ENCODE data around the gene SLC39A1. TPM values are rescaled to one million over a fixed set of nuclear protein-coding genes. Genes with fewer than 3 reads are reported as not detected.
A peak's percentile ranks its signal among the peaks of the same experiment; 100 is the strongest.

The SLC39A1 gene
- total RNA-seq, 4 donors from 2014 or later = 37.1 to 63.2 (median 47.9) TPM

GRCh38 chr1:153951801-153952200 lies 11.5 kb downstream of the SLC39A1 start:
- intact Hi-C loops (cut with DNase I; ENCODE audit: low total_unique reads) = no loop called here
- ATAC-seq = no peak
- H3K4me1 ChIP-seq = peaks cover 24 to 26% of the 10 kb centered on the region in 2 donors
- H3K4me3 ChIP-seq = no peak overlapping the region
- H3K9me3 ChIP-seq = no peaks in the 10 kb centered on the region
- no peak for DNase-seq
- in situ Hi-C loops (cut with MboI; ENCODE audit: low sequenced_read_pairs in 4 of 4) = no loop called here
- H3K27ac ChIP-seq = no peak overlapping the region
- TF ChIP-seq POLR2A (IDR thresholded peaks at IDR 0.05) (no peak), CTCF (IDR thresholded peaks at IDR 0.05 in 4 of 5, conservative IDR thresholded peaks at IDR 0.05 in 1 of 5) (no peak)
- peaks cover 0 to 60% of the 10 kb centered on the region in 2 donors for H3K36me3 ChIP-seq
- no peaks in the 10 kb centered on the region for H3K27me3 ChIP-seq

GRCh38 chr1:153951183-153951582 lies 12.2 kb downstream of the SLC39A1 start:
- TF ChIP-seq CTCF (IDR thresholded peaks at IDR 0.05 in 4 of 5, conservative IDR thresholded peaks at IDR 0.05 in 1 of 5) (no peak), POLR2A (IDR thresholded peaks at IDR 0.05) (no peak)
- DNase-seq = no peak
- H3K27ac ChIP-seq = no peak overlapping the region
- in situ Hi-C loops (cut with MboI; ENCODE audit: low sequenced_read_pairs in 4 of 4) = no loop called here
- H3K27me3 ChIP-seq = no peaks in the 10 kb centered on the region
- intact Hi-C loops (cut with DNase I; ENCODE audit: low total_unique reads) = no loop called here
- H3K4me3 ChIP-seq = no peak overlapping the region
- no peak for ATAC-seq
- peaks cover 20 to 22% of the 10 kb centered on the region in 2 donors for H3K4me1 ChIP-seq
- H3K9me3 ChIP-seq = no peaks in the 10 kb centered on the region
- H3K36me3 ChIP-seq = peaks cover 0 to 60% of the 10 kb centered on the region in 2 donors

- no peaks in the 10 kb centered on the region for H3K27me3 ChIP-seq
- TF ChIP-seq CTCF (IDR thresholded peaks at IDR 0.05 in 4 of 5, conservative IDR thresholded peaks at IDR 0.05 in 1 of 5) = peak; percentile 91 to 99 (median 97)
- TF ChIP-seq POLR2A (IDR thresholded peaks at IDR 0.05) = no peak
- H3K9me3 ChIP-seq = no peaks in the 10 kb centered on the region
- peaks cover 15 to 31% of the 10 kb centered on the region in 2 donors for H3K4me1 ChIP-seq
- DNase-seq = peak; percentile 71 to 86
- H3K27ac ChIP-seq = peak within 1 kb of the TSS; percentile 98 to 99 (median 98)
- intact Hi-C loops (cut with DNase I; ENCODE audit: low total_unique reads) (loop anchor here (1.0 kb wide), 4 partner anchors 12 to 149 kb away; partner anchors contain the start of genes CRTC2 and RAB13), in situ Hi-C loops (cut with MboI; ENCODE audit: low sequenced_read_pairs in 4 of 4) (loop anchor here in 2 of 4 donors (5.0 to 10.0 kb wide), 2 partner anchors 41 to 152 kb away; partner anchors contain the start of gene RAB13 (in 1 of the 2))
- peaks cover 0 to 53% of the 10 kb centered on the region in 2 donors for H3K36me3 ChIP-seq
- H3K4me3 ChIP-seq = peak within 1 kb of the TSS; percentile 70 to 90 (median 78)
- ATAC-seq = peak; percentile 74 to 75
Observed at GRCh38 chr1:153946622-153947241, 16.6 kb downstream of the SLC39A1 start, which contains the start of gene DENND4B. Gene DENND4B, minus strand, starts transcription at chr1:153946718. Its CDS starts 2,344 bp downstream, at chr1:153944374.

- H3K27me3 ChIP-seq = no peaks in the 10 kb centered on the region
- peaks cover 0 to 51% of the 10 kb centered on the region in 2 donors for H3K36me3 ChIP-seq
- H3K4me3 ChIP-seq = peak overlapping the region; percentile 70 to 90 (median 78)
- in situ Hi-C loops (cut with MboI; ENCODE audit: low sequenced_read_pairs in 4 of 4) (loop anchor here in 2 of 4 donors (5.0 to 10.0 kb wide), 2 partner anchors 41 to 151 kb away; partner anchors contain the start of gene RAB13 (in 1 of the 2)), intact Hi-C loops (cut with DNase I; ENCODE audit: low total_unique reads) (loop anchor here (1.0 kb wide), 4 partner anchors 12 to 149 kb away; partner anchors contain the start of genes CRTC2 and RAB13)
- H3K4me1 ChIP-seq = peaks cover 15 to 31% of the 10 kb centered on the region in 2 donors
- peak; percentile 74 to 83 for ATAC-seq
- DNase-seq = peak; percentile 84
- peak; percentile 76 to 86 for TF ChIP-seq POLR2A (IDR thresholded peaks at IDR 0.05)
- no peak for TF ChIP-seq CTCF (IDR thresholded peaks at IDR 0.05 in 4 of 5, conservative IDR thresholded peaks at IDR 0.05 in 1 of 5)
- no peaks in the 10 kb centered on the region for H3K9me3 ChIP-seq
- H3K27ac ChIP-seq = peak overlapping the region; percentile 98 to 99 (median 98)
Observed at GRCh38 chr1:153945795-153946621, 17.3 kb downstream of the SLC39A1 start.

All from gastrocnemius medialis (tissue), 4 donors.